PFSK-1 (cell line): ENCODE results near the gene COL23A1.

ENCODE experiments used
- FOXP2 ChIP-seq: optimal IDR thresholded peaks from 2 replicates; pipeline ENCODE3; 2011; ENCODE audit warnings: borderline replicate concordance, control low read depth, inconsistent platforms; ENCODE audit not compliant: insufficient read depth; ENCODE audit errors: extremely low read length, extremely low read depth
- POLR2AphosphoS5 ChIP-seq: IDR thresholded peaks from 2 replicates; pipeline ENCODE4 v1.6.1; 2012; ENCODE audit warnings: low read depth, mild to moderate bottlenecking, control low read depth, low read length, moderate library complexity
- REST ChIP-seq, 2 experiments: IDR thresholded peaks; 2 replicates each; pipeline versions ENCODE4 v1.6.1 to v1.8.0; 2011 to 2012; ENCODE audit warnings: low read depth in 2 of 2, low read length in 2 of 2, control low read depth in 1 of 2, inconsistent platforms in 1 of 2, mild to moderate bottlenecking in 1 of 2, moderate library complexity in 1 of 2; ENCODE audit not compliant: insufficient read depth in 1 of 2
- SIN3A ChIP-seq: IDR thresholded peaks from 2 replicates; pipeline ENCODE4 v1.6.1; 2012; ENCODE audit warnings: mild to moderate bottlenecking, low read length, moderate library complexity, borderline replicate concordance; ENCODE audit not compliant: insufficient read depth
- TAF1 ChIP-seq: IDR thresholded peaks from 2 replicates; pipeline ENCODE4 v1.6.1; 2012; ENCODE audit warnings: low read length, control low read depth, borderline replicate concordance; ENCODE audit not compliant: insufficient read depth

COL23A1 gene

DNA sequence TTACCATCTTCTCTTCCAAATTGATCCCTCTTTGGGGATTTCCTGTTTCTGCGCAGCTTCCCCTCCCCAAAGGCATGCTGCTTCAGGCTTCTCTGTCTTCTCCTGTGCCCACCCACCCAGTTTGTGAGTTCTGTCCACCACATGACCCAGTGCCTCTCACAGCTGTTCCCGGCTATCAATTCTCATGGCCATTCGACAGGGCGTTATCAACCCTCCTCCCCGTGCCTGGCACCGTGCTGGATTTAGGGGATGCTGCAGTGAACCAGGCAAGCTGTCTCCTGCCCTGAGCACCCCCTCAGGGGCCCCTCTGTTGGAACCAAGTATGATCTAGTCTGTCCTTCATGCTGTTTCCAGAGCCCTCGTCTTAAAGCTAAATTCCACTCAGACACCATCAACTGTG, 38.7 kb downstream of the COL23A1 start:
- TF ChIP-seq REST (IDR thresholded peaks at IDR 0.05; ENCODE audit: insufficient read depth in 1 of 2, low read depth in 2 of 2, low read length in 2 of 2) (no peak), TAF1 (no peak), POLR2AphosphoS5 (no peak), FOXP2 (no peak), SIN3A (no peak)

DNA sequence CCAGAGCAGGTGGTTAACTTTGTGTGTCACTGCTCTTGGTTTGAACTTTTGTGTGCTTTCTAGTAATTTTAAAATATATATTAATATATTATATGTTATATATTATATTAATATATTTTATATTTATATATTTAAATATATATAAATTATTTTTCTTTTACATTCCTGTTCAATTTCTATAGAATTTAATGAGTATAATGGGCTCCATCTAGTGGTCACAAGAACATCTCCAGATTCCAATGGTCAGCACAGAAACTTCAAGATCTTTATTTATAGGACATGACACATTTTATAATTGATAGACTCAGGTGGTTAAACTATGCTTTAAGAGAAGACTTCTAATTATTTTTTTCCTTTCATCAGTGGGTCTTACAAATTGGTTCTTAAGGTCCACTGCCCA, 39.1 kb downstream of the COL23A1 start:
- TF ChIP-seq REST (IDR thresholded peaks at IDR 0.05; ENCODE audit: insufficient read depth in 1 of 2, low read depth in 2 of 2, low read length in 2 of 2) (no peak), POLR2AphosphoS5 (no peak), SIN3A (no peak), TAF1 (no peak), FOXP2 (no peak)

DNA sequence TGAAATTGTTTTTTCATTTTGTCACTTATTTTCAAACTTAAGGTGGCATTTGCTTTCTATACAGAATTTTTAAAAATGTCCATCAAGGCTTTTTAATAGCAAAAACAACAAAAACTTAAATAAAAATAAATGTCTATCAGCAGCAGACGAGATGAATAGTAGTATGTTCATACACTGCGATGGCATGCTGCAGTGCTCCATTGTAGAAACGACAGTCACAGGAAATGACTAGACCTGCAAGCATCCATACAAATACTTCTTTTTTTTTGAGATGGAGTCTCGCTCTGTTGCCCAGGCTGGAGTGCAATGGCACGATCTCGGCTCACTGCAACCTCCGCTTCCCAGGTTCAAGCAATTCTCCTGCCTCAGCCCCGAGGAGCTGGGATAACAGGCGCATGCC, 41.4 kb downstream of the COL23A1 start:
- TF ChIP-seq FOXP2 (no peak), REST (IDR thresholded peaks at IDR 0.05; ENCODE audit: insufficient read depth in 1 of 2, low read depth in 2 of 2, low read length in 2 of 2) (no peak)

- no peak for TF ChIP-seq FOXP2
- no peak for TF ChIP-seq POLR2AphosphoS5
- TF ChIP-seq SIN3A, result no peak
- no peak for TF ChIP-seq REST (IDR thresholded peaks at IDR 0.05; ENCODE audit: insufficient read depth in 1 of 2, low read depth in 2 of 2, low read length in 2 of 2)
- TF ChIP-seq TAF1, result no peak
These were observed 42.3 kb downstream of the COL23A1 start for GRCh38 chr5:178547753-178548415.

DNA sequence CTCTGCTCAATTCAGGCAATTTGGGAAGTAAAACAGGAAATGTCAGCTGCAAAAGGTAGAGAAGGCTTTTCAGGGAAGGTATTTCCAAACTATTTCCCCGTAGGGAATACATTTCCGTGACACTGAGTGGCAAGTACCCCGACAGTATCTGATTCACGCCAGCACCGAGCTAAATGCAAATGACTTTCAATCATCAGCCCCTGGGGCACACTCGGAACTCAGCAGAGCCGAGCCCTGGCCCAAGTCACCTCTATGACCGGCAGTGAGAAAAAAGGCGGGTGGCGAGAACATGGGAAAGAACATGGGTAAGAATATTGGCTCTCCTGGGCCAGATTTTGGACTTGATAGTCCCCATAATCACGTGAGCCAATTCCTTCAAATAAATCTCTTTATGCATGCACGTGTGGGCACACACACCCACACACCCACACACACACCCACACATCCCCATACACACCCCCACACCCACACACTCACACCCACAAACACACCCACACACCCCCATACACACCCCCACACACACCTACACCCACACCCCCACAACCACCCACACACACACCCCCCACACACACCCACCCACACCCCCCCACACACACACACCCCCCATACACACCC, 43.0 kb downstream of the COL23A1 start:
- TF ChIP-seq POLR2AphosphoS5 (no peak), TAF1 (no peak), SIN3A (no peak), REST (IDR thresholded peaks at IDR 0.05; ENCODE audit: insufficient read depth in 1 of 2, low read depth in 2 of 2, low read length in 2 of 2) (no peak)
